ENCODE results near the gene TST. TPM values are rescaled to one million over a fixed set of nuclear protein-coding genes. Genes with fewer than 3 reads are reported as not detected.

The TST gene
- total RNA-seq, 1 donor from 2014 or later: 21.5 TPM

- Mint-ChIP-seq H3K4me1 (peaks cover 19% of the 10 kb centered on the region), H3K4me3 (no peak overlapping the region), H3K9me3 (no peaks in the 10 kb centered on the region), H3K36me3 (no peaks in the 10 kb centered on the region), H3K27me3 (ENCODE audit: insufficient read depth, low read depth) (peaks cover 7% of the 10 kb centered on the region), H3K27ac (peak overlapping the region; percentile 91)
- peaks cover 12% of the 10 kb centered on the region for H3K27me3 ChIP-seq
- no peak for DNase-seq (ENCODE audit: low spot score)
- no peaks in the 10 kb centered on the region for H3K36me3 ChIP-seq
- peaks cover 11% of the 10 kb centered on the region for H3F3A ChIP-seq (ENCODE audit: low read depth)
- H4K20me1 ChIP-seq (ENCODE audit: low read depth): no peaks in the 10 kb centered on the region
- TF ChIP-seq CTCF (IDR thresholded peaks at IDR 0.05) (no peak), EZH2phosphoT487 (IDR thresholded peaks at IDR 0.05) (no peak), EZH2 (IDR thresholded peaks at IDR 0.05) (no peak)
- H3K4me2 ChIP-seq: no peak overlapping the region
- H3K4me3 ChIP-seq: no peak overlapping the region
- no peak overlapping the region for H2AFZ ChIP-seq (replicated peaks)
- H3K27ac ChIP-seq: no peak overlapping the region
- H3K4me1 ChIP-seq: peaks cover 12% of the 10 kb centered on the region
- no peaks in the 10 kb centered on the region for H3K79me2 ChIP-seq (ENCODE audit: low read depth)
- H3K9ac ChIP-seq: no peak overlapping the region
- no peaks in the 10 kb centered on the region for H3K9me3 ChIP-seq (ENCODE audit: low read depth)
These were observed 27.8 kb upstream of the TST start for GRCh38 chr22:37047006-37047405.

- Histone ChIP-seq H3K79me2 (ENCODE audit: low read depth) (no peaks in the 10 kb centered on the region), H3K9ac (no peak overlapping the region), H3F3A (ENCODE audit: low read depth) (peaks cover 11% of the 10 kb centered on the region), H3K9me3 (ENCODE audit: low read depth) (no peaks in the 10 kb centered on the region), H3K27me3 (peaks cover 12% of the 10 kb centered on the region), H3K4me2 (no peak overlapping the region), H3K4me1 (peaks cover 12% of the 10 kb centered on the region), H3K36me3 (no peaks in the 10 kb centered on the region), H3K27ac (no peak overlapping the region), H3K4me3 (no peak overlapping the region), H4K20me1 (ENCODE audit: low read depth) (no peaks in the 10 kb centered on the region), H2AFZ (replicated peaks) (no peak overlapping the region)
- H3K27me3 Mint-ChIP-seq (ENCODE audit: insufficient read depth, low read depth): peaks cover 7% of the 10 kb centered on the region
- TF ChIP-seq EZH2 (IDR thresholded peaks at IDR 0.05) (no peak), CTCF (IDR thresholded peaks at IDR 0.05) (no peak), EZH2phosphoT487 (IDR thresholded peaks at IDR 0.05) (no peak)
- no peaks in the 10 kb centered on the region for H3K9me3 Mint-ChIP-seq
- H3K4me1 Mint-ChIP-seq: peaks cover 19% of the 10 kb centered on the region
- no peak overlapping the region for H3K27ac Mint-ChIP-seq
- no peak for DNase-seq (ENCODE audit: low spot score)
- no peak overlapping the region for H3K4me3 Mint-ChIP-seq
- H3K36me3 Mint-ChIP-seq: no peaks in the 10 kb centered on the region
These were observed 27.3 kb upstream of the TST start for GRCh38 chr22:37046589-37046988.

- H3K4me1 ChIP-seq: peaks cover 12% of the 10 kb centered on the region
- H3K27ac ChIP-seq: no peak overlapping the region
- no peak for TF ChIP-seq EZH2phosphoT487 (IDR thresholded peaks at IDR 0.05)
- peak; percentile 71 for TF ChIP-seq CTCF (IDR thresholded peaks at IDR 0.05)
- no peak overlapping the region for H3K9ac ChIP-seq
- peaks cover 19% of the 10 kb centered on the region for H3K4me1 Mint-ChIP-seq
- no peaks in the 10 kb centered on the region for H3K9me3 ChIP-seq (ENCODE audit: low read depth)
- DNase-seq (ENCODE audit: low spot score): peak; percentile 50
- no peak overlapping the region for H3K4me2 ChIP-seq
- H3K4me3 ChIP-seq: no peak overlapping the region
- no peaks in the 10 kb centered on the region for H3K79me2 ChIP-seq (ENCODE audit: low read depth)
- no peaks in the 10 kb centered on the region for H3K36me3 ChIP-seq
- no peaks in the 10 kb centered on the region for H4K20me1 ChIP-seq (ENCODE audit: low read depth)
- H2AFZ ChIP-seq (replicated peaks): no peak overlapping the region
- H3F3A ChIP-seq (ENCODE audit: low read depth): peaks cover 11% of the 10 kb centered on the region
- H3K9me3 Mint-ChIP-seq: no peaks in the 10 kb centered on the region
- H3K36me3 Mint-ChIP-seq: no peaks in the 10 kb centered on the region
- no peak overlapping the region for H3K4me3 Mint-ChIP-seq
- peaks cover 7% of the 10 kb centered on the region for H3K27me3 Mint-ChIP-seq (ENCODE audit: insufficient read depth, low read depth)
- peaks cover 9% of the 10 kb centered on the region for H3K27me3 ChIP-seq
- H3K27ac Mint-ChIP-seq: no peak overlapping the region
These were observed 26.7 kb upstream of the TST start for GRCh38 chr22:37045958-37046357.
